HG03139 (cell line): ENCODE results near the gene CRTC1.

Experiments
- ATAC-seq: cut with Tn5 transposase; IDR thresholded peaks from one replicate; pipeline ENCODE4 v1.9.1; 2021; ENCODE audit not compliant: unreplicated experiment

The CRTC1 gene

DNA sequence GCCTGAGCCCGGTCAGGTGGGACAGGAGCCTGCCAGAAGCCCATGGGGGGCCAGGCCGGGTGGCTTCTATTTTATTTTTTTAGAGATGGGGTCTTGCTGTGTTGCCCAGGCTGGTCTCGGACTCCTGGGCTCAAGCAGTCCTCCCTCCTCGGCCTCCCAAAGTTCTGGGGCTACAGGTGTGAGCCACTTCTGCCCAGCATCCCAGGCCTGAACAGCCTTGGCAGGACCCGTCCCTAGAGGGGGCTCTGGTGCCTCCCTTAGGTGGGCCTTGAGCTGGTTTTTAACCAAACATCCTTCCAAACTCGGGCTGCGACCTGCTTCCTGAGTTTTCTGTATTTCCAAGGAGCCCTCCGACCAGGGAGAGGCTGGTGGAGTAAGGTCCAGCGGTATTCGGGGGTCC lies 97.2 kb downstream of the CRTC1 start:
- no peak for ATAC-seq

DNA sequence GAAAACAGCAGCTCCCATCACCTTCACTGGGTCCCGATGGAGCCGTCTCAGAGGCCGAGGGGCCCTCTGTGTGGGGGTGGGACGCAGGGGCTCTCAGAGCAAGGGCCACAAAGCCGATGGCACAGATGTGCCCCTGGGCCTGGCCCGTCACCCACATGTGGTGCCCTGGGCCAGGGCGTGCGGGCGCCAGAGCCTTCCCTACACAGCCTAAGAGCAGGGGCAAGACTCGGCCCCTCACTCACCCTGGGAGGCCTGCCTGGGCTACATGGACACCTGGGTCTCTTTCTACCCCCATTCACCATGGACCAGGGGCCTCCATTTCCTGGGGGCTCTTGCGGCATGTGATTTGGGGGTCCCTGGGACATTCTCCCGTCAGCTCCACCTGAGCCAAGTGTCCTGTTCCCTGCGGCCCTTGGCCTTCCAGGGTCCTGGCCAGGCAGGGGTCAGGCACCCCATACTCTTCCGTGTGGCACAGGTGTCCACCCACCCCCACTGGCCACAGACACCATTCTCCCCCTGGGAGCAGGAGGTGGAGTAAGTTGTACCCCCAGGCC lies 97.6 kb downstream of the CRTC1 start:
- ATAC-seq, result no peak

DNA sequence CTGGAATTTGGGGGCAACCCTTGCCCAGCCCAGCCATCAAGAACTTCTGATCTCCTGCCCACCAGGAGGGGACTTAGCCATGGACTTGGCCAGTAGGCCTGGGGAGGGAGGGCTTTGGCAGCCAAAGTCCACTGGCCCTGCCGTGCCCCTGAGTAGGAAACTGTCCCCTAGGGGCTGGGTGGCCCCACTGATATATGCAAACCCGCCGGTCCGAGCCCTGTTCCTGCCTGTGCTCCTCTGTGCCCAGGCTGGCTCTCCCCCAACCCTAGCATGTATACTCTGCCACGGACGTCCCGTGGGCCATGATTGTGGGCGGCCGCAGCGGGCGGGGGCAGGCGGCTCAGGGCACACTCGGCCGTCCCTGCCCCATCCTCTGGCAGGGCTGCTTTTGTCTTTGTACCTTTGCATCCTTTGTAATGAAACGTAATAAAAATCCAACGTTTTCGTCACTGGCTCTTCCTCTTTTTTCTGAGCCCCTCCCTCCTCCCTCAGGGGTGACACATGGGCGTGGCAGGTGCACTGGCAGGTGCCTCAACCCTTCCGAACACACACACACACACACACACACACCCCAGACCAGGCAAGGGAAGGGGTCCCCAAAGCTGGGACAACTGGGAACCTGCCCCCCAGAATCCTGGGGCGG lies 98.5 kb downstream of the CRTC1 start:
- ATAC-seq, result no peak

- ATAC-seq, result no peak
These were observed 99.2 kb downstream of the CRTC1 start for GRCh38 chr19:18782559-18783225.

DNA sequence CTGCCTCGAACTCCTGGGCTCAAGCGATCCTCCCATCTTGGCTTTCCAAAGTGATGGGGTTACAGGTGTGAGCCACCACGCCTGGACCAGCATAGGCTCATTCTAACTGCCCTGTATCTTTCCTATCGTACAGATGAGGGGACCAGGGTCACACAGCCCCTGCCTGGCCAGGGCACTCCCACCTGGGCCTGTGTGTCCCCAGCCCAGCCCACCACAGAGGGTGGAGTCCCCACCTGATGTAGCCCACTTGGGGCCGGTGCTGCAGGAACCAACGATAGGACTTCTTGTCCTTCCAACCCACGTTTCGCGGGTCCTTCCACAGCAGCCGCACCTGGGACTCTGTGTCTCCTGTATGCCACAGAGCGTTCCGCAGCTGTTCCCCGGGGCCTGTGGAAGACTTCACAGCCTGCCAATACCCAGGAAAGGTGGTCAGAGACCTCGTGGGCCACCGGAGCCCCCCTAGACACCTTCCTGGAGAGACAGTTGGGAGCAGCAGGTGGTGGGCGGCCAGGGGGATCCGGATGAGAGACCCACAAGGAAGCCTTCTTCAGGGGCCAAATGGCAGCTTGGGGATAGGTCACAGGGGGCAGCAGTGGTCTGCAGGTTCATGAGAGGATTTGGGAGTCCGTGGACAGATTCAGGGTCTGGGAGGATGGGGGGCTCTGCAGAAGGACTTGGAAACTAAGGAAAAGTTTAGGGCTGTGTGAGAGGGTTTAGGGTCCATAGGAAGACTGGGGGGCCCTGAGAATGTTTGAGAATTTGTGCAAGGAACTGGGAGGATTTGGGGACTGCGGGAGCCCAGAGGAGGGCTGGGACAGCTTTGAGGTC lies 100.7 kb downstream of the CRTC1 start:
- no peak for ATAC-seq

- no peak for ATAC-seq
These were observed 101.3 kb downstream of the CRTC1 start for GRCh38 chr19:18784786-18785120.

DNA sequence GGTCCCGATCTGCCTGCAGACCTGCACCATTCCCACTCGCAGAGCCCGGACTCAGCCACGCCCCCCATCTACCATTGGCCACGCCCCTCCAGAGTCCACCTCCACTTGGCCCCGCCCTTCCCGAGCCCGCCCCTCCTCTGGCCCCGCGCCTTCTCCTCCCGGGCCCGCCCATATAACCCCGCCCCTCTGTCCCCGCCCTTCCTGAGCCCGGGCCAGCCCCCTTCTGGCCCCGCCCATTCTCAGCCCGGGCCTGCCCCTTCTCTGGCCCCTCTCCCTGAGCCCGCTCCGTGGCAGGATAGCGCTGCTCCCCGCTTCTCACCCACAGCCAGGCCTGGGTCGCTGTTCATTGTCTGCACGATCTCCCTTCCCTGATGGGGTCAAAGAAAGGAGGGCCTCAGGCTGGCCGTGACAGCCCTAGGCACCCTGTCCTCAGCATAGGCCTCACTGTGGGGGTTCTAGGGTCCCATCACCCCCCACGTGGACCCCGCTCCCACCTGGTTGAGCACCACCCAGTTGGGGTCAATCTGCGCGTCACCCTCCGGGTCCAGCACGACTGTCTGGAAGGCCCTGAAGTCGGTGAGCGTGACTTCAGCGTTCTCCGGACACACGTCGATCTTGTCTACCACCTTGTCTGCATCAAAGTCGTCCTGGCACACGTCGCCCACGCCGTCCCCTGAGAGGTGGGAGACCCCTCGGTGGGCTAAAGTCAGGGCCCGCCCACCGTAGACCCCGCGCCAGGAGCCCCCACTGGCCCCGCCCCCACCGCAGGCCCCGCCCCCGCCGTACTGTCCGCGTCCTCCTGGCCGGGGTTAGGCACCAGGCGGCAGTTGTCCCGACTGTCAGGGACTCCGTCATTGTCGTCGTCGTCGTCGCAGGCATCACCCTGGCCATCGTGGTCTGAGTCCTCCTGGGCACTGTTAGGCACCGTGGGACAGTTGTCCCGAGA lies 102.0 kb downstream of the CRTC1 start:
- ATAC-seq, result no peak

- no peak for ATAC-seq
These were observed 105.3 kb downstream of the CRTC1 start for GRCh38 chr19:18788529-18789421.

DNA sequence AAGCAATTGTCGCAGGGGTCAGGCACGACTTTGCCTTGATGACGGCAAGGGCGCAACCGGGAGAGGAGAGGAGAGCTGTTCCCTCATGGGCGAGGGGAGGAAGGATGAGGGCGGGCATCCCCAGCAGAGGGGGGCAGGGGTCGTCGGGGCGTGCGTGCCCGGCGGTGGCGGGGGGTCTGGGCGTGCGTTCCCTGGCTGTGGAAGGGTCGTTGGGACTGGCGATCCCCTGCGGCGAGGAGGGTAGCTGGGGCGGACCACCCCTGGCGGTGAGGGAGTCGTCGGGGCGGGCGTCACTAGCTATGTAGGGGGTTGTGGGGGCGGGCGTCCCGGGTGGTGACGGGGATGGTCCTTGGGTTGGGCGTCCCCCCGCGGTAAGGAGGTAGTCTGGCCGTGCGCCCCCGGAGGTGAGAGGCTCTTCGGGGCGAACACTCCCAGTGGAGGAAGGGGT lies 106.0 kb downstream of the CRTC1 start:
- no peak for ATAC-seq

DNA sequence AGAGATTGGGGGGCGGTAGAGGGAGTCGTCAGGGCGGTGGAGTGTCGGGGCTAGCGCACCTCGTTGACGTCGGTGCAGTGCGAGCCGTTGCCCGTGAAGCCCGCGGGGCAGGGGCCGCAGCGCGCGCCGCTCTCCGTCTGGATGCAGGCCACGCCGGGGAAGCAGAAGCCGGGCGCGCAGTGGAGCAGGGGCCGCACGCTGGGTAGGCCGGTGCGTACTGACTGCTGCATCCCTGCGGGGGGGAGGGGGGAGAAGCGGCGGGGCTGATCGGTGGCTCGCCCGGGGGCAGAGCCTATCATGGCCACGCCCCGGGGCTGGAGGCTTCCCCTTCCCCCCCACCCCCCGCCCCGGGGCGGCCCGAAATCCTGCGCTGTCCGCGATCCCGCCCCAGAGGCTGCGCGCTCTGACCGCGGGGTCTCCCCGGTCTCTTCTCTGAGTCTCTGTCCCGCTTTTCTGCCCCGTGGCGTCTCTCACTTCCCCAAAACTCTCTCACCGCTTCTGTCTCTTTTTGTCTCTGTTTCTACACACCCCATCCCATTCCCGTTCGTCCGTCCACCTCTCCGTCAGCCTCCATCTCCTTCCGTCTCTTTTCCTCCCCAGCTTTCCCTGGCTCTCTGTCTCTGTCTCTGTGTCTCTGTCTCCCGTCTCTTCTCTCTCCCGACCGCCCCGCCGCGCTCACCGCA lies 106.5 kb downstream of the CRTC1 start:
- ATAC-seq, result no peak

DNA sequence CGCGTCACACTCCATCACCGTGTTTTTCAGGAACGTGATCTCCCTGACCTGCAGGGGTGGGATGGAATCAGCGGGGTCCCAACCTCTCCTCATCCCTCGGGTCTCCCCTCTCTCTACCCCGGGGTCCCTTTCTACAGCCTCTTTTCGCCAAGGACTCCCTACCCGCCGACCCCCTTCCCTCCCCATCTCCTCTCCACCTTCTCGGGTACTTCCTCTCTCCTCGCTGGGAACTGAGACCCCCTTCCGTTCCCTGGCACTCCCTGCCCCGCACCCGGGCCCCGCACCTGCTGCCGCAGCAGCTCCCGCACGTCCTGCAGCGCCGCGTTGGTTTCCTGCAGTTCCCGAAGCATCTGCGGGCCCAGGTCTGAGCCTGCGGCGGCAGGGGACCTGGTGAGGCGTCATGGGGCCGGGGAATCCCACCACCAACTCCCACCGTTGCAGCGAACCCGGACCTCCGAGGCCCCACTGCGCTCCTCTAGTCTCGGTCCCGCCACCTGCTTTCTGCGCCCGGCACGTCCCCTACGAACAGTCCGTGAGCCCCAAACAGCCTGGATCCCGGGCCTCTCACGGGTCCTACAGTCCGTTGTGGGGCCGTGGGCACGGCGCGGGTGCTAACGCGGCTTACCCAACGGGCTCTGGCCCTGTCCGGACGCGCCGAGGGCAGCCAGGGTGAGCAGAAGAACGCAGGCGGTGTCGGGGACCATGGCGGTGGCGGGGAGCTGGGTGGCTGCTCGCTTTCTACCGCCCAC lies 107.3 kb downstream of the CRTC1 start, which contains the start of gene COMP:
COMP (minus strand) TSS at position 740 of the 749 bp plus-strand sequence; CDS start at position 704, 36 bp downstream.
- ATAC-seq, result no peak

DNA sequence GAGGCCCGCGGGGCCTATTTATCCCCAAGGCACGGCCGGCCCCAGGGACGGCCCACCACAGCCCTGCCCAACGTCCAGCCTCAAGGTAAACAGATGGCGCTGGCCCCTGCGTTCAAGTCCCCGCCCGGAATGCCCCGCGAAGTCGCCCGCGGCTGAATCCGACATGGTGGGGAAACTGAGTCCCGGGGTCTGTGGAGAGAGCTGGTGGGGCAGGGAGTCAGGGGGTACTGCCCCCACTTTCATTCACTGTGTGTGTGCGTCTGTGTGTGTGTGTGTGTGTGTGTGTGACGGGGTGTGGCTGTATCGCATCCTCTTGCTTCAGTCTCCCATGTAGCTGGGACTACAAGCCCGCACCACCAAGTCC lies 107.8 kb downstream of the CRTC1 start:
- ATAC-seq, result no peak

DNA sequence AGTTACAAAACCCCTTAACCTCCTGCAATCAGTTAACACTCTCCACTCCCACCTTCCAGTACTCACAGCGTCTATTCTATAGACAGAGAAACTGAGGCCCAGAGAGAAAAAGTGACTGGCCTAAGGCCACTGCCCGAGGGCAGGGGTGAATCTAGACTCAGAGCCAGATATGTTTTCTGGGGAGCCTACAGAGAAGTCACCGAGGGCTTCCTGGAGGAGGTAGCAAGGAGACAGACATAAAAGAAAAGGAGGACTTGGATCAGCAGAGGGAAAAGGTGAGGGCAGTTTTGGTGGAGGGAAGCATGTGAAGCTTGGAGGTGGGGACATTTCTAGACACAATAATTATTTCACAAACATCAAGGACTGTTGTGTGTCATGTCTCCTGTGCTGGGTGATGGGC lies 109.2 kb downstream of the CRTC1 start:
- ATAC-seq, result no peak

DNA sequence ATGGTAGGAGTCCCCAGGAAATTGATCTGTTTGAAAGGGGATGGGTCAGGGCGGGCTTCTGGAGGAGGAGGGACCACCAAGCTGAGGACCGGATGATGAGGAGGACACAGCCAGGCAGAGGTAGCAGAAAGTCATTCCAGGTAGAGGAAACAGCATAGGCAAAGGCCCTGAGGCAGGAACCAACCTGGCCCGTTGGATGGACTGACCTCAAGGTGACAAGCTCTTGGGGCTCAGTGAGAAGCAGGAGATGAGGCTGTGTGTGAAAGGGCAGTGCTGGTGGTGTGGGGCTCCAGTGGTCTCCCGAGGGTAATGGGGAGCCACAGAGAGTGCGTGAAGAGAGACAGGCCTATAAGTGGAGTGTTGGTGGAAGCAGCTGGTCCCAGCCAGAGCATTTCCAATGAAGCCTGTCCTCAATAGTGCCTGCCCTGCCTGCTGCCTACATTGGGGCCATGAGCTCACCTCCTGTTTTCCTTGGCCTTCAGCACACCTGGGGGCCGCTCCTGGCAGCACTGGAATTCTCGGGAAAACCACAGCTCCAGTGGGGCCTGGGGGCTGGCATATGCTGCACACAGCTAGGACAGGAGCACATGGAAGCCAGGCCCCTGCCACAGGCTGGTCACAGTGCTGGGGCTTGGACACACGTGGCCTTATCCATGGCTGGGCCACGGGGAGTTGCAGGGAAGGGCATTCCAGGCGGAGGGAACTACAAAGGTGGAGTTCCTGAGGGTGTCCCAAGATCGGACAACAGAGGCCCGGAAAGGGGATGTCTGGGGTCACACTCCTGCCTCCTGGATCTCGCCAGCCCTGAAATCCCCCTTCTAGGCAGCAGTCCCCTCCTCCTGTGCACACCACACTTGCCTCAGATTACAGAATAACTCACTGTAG lies 109.9 kb downstream of the CRTC1 start:
- ATAC-seq, result no peak

- no peak for ATAC-seq
These were observed 110.5 kb downstream of the CRTC1 start for GRCh38 chr19:18794029-18794313.

DNA sequence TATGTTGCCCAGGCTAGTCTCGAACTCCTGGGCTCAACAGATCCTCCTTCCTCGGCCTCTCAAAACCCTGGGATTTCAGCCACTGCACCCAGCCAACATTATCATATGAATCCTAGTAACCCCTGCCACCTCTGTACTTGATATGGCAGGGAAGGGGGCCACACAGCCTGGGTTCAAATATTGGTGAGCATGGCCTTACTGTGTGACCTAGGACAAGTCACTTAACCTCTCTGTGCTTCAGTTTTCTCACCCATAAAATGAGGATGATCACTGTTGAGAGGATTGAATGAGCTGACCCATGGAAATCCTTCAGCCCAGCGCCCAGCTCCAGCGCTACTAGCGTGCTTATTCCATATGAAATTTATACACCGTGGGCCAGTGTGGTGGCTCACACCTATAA lies 111.2 kb downstream of the CRTC1 start:
- no peak for ATAC-seq

- no peak for ATAC-seq
These were observed 112.1 kb downstream of the CRTC1 start for GRCh38 chr19:18795540-18795939.

GRCh38 chr19:18796239-18796638 lies 112.8 kb downstream of the CRTC1 start:
- ATAC-seq, result no peak
